Loucy (cell line): Measurements from ENCODE around the gene FCHSD2.

Experiments used
- H2AFZ ChIP-seq: fragments of 200-600 bp; sonication (generic); 2 replicates; pipeline ENCODE4 v1.6.0; 2016; ENCODE audit warnings: antibody characterized with exemption, mild to moderate bottlenecking, low read length, moderate library complexity
- H3F3A ChIP-seq: fragments of 200-600 bp; 2 replicates; pipeline ENCODE4 v1.6.0; 2016; ENCODE audit warnings: antibody characterized with exemption, low read depth, mild to moderate bottlenecking
- H3K27me3 ChIP-seq: fragments of 200-600 bp; sonication (generic); 2 replicates; pipeline ENCODE4 v1.6.1; 2014; ENCODE audit warnings: low read length, mild to moderate bottlenecking; ENCODE audit not compliant: insufficient read depth, poor library complexity, severe bottlenecking
- H3K36me3 ChIP-seq: fragments of 200-600 bp; sonication (generic); 2 replicates; pipeline ENCODE4 v1.6.1; 2016; ENCODE audit warnings: low read length; ENCODE audit not compliant: insufficient read depth
- H3K4me1 ChIP-seq: fragments of 200-600 bp; sonication (generic); 2 replicates; pipeline ENCODE4 v1.5.1; 2014; ENCODE audit warnings: low read length, mild to moderate bottlenecking; ENCODE audit not compliant: insufficient read depth, poor library complexity, severe bottlenecking
- H3K4me2 ChIP-seq: fragments of 200-600 bp; sonication (generic); 2 replicates; pipeline ENCODE4 v1.6.0; 2014; ENCODE audit warnings: antibody characterized with exemption, low read length, low read depth, mild to moderate bottlenecking; ENCODE audit not compliant: poor library complexity, severe bottlenecking
- H3K4me3 ChIP-seq: fragments of 200-600 bp; sonication (generic); 2 replicates; pipeline ENCODE4 v1.5.1; 2014; ENCODE audit warnings: low read length, mild to moderate bottlenecking, mixed read lengths; ENCODE audit not compliant: poor library complexity, severe bottlenecking
- H3K79me2 ChIP-seq: fragments of 200-600 bp; sonication (generic); 2 replicates; pipeline ENCODE4 v1.6.1; 2014; ENCODE audit warnings: low read length; ENCODE audit not compliant: insufficient read depth
- H3K9ac ChIP-seq: fragments of 200-600 bp; sonication (generic); 2 replicates; pipeline ENCODE4 v1.6.0; 2014; ENCODE audit warnings: mild to moderate bottlenecking, low read depth, low read length, moderate library complexity; ENCODE audit not compliant: poor library complexity, severe bottlenecking
- H3K9me2 ChIP-seq: fragments of 200-600 bp; sonication (generic); replicated peaks from 2 replicates; pipeline ENCODE4 v1.6.1; 2016; ENCODE audit warnings: low read depth, low read length, mixed read lengths
- H3K9me3 ChIP-seq: fragments of 200-600 bp; sonication (generic); 2 replicates; pipeline ENCODE4 v1.6.1; 2014; ENCODE audit warnings: mild to moderate bottlenecking, antibody characterized with exemption, low read length, low read depth; ENCODE audit not compliant: insufficient read depth
- H4K20me1 ChIP-seq: fragments of 200-600 bp; sonication (generic); 2 replicates; pipeline ENCODE4 v1.6.0; 2014; ENCODE audit warnings: antibody characterized with exemption, low read length, mild to moderate bottlenecking; ENCODE audit not compliant: insufficient read depth, poor library complexity, severe bottlenecking
- EZH2phosphoT487 ChIP-seq: fragments of 200-600 bp; IDR thresholded peaks from 2 replicates; pipeline ENCODE4 v1.6.1; 2018; ENCODE audit warnings: antibody characterized with exemption, mild to moderate bottlenecking, moderate library complexity, borderline replicate concordance
- TF ChIP-seq, protein P1 (sequence below): fragments of 200-600 bp; sonication (generic); conservative IDR thresholded peaks from 2 replicates; pipeline ENCODE4 v1.5.1; 2014; ENCODE audit warnings: mild to moderate bottlenecking, antibody characterized with exemption, low read length

Gene FCHSD2

GRCh38 chr11:73078631-73079030, 63.5 kb downstream of the FCHSD2 start:
- H3K9me2 ChIP-seq = no peaks in the 10 kb centered on the region
- peaks cover 59% of the 10 kb centered on the region for H3K36me3 ChIP-seq
- H4K20me1 ChIP-seq = peaks cover 52% of the 10 kb centered on the region
- H3K4me3 ChIP-seq = no peak overlapping the region
- H3K27me3 ChIP-seq = peaks cover 8% of the 10 kb centered on the region
- H3K79me2 ChIP-seq = peaks cover 79% of the 10 kb centered on the region
- H2AFZ ChIP-seq = no peak overlapping the region
- peaks cover 1% of the 10 kb centered on the region; the same call in 1 of the 2 replicates for H3F3A ChIP-seq
- no peak overlapping the region for H3K4me2 ChIP-seq
- peaks cover 12% of the 10 kb centered on the region; the same call in 1 of the 2 replicates for H3K9me3 ChIP-seq
- peaks cover under 1% of the 10 kb centered on the region for H3K4me1 ChIP-seq
- no peak for TF ChIP-seq EZH2phosphoT487
- TF ChIP-seq, protein P1, sequence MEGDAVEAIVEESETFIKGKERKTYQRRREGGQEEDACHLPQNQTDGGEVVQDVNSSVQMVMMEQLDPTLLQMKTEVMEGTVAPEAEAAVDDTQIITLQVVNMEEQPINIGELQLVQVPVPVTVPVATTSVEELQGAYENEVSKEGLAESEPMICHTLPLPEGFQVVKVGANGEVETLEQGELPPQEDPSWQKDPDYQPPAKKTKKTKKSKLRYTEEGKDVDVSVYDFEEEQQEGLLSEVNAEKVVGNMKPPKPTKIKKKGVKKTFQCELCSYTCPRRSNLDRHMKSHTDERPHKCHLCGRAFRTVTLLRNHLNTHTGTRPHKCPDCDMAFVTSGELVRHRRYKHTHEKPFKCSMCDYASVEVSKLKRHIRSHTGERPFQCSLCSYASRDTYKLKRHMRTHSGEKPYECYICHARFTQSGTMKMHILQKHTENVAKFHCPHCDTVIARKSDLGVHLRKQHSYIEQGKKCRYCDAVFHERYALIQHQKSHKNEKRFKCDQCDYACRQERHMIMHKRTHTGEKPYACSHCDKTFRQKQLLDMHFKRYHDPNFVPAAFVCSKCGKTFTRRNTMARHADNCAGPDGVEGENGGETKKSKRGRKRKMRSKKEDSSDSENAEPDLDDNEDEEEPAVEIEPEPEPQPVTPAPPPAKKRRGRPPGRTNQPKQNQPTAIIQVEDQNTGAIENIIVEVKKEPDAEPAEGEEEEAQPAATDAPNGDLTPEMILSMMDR = no peak
- no peak overlapping the region for H3K9ac ChIP-seq

DNA sequence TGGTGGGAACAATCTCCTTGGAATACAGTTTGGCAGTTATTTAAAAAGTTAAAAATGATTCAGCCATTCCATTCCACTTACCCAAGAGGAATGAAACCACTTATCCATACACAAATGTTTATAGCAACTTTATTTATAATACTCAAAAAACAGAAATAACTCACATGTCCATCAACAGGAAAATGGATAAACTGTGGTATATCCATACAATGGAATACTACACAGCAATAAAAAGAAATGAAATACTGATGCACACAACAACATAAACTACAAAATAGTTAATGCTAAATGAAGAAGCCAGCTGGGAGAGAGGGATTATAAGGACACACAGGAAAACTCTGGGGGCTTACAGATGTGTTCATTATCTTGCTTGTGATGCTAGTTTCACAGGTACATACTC, 64.7 kb downstream of the FCHSD2 start:
- H3K36me3 ChIP-seq = peaks cover 55% of the 10 kb centered on the region
- no peak overlapping the region for H2AFZ ChIP-seq
- peaks cover 12% of the 10 kb centered on the region; the same call in 1 of the 2 replicates for H3K9me3 ChIP-seq
- H3K79me2 ChIP-seq = peaks cover 83% of the 10 kb centered on the region
- no peak overlapping the region for H3K4me3 ChIP-seq
- H3K4me1 ChIP-seq = peaks cover 12% of the 10 kb centered on the region
- peaks cover 8% of the 10 kb centered on the region for H3K27me3 ChIP-seq
- peaks cover 62% of the 10 kb centered on the region for H4K20me1 ChIP-seq
- no peak overlapping the region for H3K4me2 ChIP-seq
- TF ChIP-seq EZH2phosphoT487 = no peak
- TF ChIP-seq, protein P1 = no peak
- peaks cover 8% of the 10 kb centered on the region; the same call in 1 of the 2 replicates for H3F3A ChIP-seq
- no peak overlapping the region for H3K9ac ChIP-seq
- H3K9me2 ChIP-seq = no peaks in the 10 kb centered on the region

GRCh38 chr11:73074319-73074718, 67.8 kb downstream of the FCHSD2 start:
- Histone ChIP-seq H3K9ac (no peak overlapping the region), H3K9me2 (no peaks in the 10 kb centered on the region), H3F3A (peaks cover 8% of the 10 kb centered on the region; the same call in 1 of the 2 replicates), H3K4me1 (peaks cover 19% of the 10 kb centered on the region), H3K9me3 (peaks cover 12% of the 10 kb centered on the region; the same call in 1 of the 2 replicates), H2AFZ (no peak overlapping the region), H3K36me3 (peaks cover 35% of the 10 kb centered on the region), H3K27me3 (peaks cover 8% of the 10 kb centered on the region), H3K4me3 (no peak overlapping the region), H3K79me2 (peaks cover 99% of the 10 kb centered on the region), H4K20me1 (peaks cover 71% of the 10 kb centered on the region), H3K4me2 (no peak overlapping the region)
- TF ChIP-seq, protein P1 = no peak
